ENCODE measurements around the gene FCHO1.
"Not testable (repeated sequence)": the region's sequence is repeated elsewhere in the genome, so short reads cannot be mapped to it uniquely, and the experiment has no call there.

- not testable (repeated sequence) for TF ChIP-seq CTCF (conservative IDR thresholded peaks at IDR 0.05 in 1 of 2, IDR thresholded peaks at IDR 0.05 in 1 of 2; ENCODE audit: extremely low read depth in 1 of 2, insufficient read depth in 1 of 2, low read depth in 1 of 2, low read length in 2 of 2); EZH2 (IDR thresholded peaks at IDR 0.05; ENCODE audit: borderline replicate concordance, low read length)
These were observed 26.6 kb downstream of the FCHO1 start for GRCh38 chr19:17777840-17778239.
